A549 (cell line): ENCODE data around the gene ITPKC.

Source experiments
- EHMT2 ChIP-seq: fragments of 200-600 bp; sonication (generic); IDR thresholded peaks from 2 replicates; pipeline ENCODE4 v1.6.1; 2016; ENCODE audit warnings: antibody characterized with exemption, low read depth, mild to moderate bottlenecking, moderate library complexity
- MAFK ChIP-seq: fragments of 450-650 bp; IDR thresholded peaks from 2 replicates; pipeline ENCODE4 v1.6.1; 2014; ENCODE audit not compliant: partially characterized antibody
- ZSCAN20 ChIP-seq: fragments of 250-450 bp; sonication (Bioruptor Pico); IDR thresholded peaks from 2 replicates; pipeline ENCODE4 v1.8.0; 2022; ENCODE audit warnings: mild to moderate bottlenecking, moderate library complexity
- TF ChIP-seq, protein P1 (sequence below): fragments of >200 bp; sonication (Bioruptor Twin); formaldehyde crosslinking; IDR thresholded peaks from 3 replicates; pipeline ENCODE4 v1.5.1; 2016

DNA sequence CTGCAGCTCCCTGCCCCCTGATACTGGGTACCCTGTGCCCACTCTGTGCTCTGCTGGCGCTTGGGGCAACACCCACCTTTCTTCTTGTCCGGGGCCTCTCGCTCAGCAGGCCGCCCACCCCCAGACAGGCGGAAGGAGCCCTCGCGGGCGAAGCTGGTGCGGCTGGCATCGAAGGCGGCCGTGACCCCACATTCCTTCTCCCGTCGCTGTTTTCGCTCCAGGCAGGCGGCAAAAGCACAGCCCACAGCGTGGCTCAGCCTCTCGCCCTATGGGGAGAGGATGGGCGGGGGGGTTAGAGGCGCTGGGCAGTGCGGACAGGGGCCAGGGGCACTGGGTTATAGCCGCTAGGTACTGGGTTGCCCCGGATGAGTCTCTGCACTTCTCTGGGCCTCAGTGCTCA, 39.8 kb upstream of the ITPKC start:
- TF ChIP-seq, protein P1, sequence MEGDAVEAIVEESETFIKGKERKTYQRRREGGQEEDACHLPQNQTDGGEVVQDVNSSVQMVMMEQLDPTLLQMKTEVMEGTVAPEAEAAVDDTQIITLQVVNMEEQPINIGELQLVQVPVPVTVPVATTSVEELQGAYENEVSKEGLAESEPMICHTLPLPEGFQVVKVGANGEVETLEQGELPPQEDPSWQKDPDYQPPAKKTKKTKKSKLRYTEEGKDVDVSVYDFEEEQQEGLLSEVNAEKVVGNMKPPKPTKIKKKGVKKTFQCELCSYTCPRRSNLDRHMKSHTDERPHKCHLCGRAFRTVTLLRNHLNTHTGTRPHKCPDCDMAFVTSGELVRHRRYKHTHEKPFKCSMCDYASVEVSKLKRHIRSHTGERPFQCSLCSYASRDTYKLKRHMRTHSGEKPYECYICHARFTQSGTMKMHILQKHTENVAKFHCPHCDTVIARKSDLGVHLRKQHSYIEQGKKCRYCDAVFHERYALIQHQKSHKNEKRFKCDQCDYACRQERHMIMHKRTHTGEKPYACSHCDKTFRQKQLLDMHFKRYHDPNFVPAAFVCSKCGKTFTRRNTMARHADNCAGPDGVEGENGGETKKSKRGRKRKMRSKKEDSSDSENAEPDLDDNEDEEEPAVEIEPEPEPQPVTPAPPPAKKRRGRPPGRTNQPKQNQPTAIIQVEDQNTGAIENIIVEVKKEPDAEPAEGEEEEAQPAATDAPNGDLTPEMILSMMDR: no peak
- no peak for TF ChIP-seq ZSCAN20
- no peak for TF ChIP-seq EHMT2
- TF ChIP-seq MAFK: no peak
